HG02678 (cell line): ENCODE data around the gene GIPC3.

Experiments
- ATAC-seq: cut with Tn5 transposase; IDR thresholded peaks from one replicate; pipeline ENCODE4 v1.9.1; 2021; ENCODE audit warnings: mild to moderate bottlenecking, moderate library complexity; ENCODE audit not compliant: unreplicated experiment

GIPC3 gene

GRCh38 chr19:3634496-3635045, 49.3 kb downstream of the GIPC3 start:
- ATAC-seq: no peak

- no peak for ATAC-seq
These were observed 51.2 kb downstream of the GIPC3 start for GRCh38 chr19:3636506-3636905.

DNA sequence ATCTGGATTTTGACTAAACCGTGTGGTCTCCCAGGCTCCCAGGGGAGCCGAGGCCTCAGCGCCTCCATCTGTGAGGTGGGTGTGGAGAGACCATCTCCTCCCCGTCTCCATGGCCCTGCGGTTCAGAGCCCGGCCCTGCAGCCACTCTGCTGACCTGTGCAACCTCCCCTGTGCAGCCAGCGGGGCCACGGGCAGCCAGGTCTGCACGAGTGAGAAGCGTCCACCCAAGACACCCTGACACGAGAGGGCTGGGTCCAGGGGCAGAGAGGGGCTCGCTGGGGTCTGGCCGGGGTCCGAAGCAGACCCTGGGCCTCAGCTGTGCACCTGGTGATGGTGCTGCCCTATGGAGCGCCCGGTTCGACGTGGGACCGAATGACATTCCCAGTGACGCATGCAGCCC, 51.7 kb downstream of the GIPC3 start:
- no peak for ATAC-seq

GRCh38 chr19:3637621-3638020, 52.3 kb downstream of the GIPC3 start:
- no peak for ATAC-seq

- no peak for ATAC-seq
These were observed 53.2 kb downstream of the GIPC3 start for GRCh38 chr19:3638208-3639193.

- ATAC-seq: no peak
These were observed 54.2 kb downstream of the GIPC3 start for GRCh38 chr19:3639479-3639878.

DNA sequence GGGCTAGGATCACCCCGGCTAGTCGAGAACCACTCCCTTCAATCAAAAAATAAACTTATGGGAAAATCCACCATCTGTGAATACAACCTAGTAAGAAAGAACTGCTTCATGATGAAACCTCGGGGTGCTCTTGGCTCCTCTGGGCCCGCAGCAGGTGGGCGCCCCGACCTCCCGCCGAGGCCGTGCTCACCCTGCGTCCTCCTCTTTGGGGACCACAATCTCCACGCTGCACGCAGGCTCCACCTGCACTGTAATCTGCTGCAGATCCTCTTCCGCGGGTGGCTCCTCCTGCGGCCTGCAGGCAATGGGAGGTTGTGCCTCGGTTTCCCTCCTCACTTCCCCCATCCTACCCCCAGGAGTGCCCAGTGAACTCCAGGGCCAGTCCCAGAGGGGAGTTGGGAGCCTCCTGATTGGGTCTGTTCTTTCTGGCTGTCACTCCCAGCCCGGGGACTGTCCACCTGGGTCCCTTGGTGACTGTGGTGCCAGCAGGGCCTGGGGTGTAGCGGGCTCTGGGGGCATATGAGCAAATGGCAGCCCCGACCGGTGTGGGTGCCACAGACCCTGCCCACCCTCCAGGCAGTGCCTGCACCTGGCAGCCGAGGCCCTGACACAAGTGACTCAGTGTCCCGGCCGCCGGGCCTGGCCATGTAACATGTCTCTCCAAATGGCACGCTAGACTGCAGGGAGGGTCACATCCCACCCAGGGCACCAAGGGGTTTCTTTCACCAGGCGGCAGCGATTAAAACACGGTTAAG, 56.4 kb downstream of the GIPC3 start:
- ATAC-seq: no peak

- ATAC-seq: no peak
These were observed 57.0 kb downstream of the GIPC3 start for GRCh38 chr19:3642296-3642695.
